Measurements from ENCODE around the gene PLAU. TPM values are rescaled to one million over a fixed set of nuclear protein-coding genes. Genes with fewer than 3 reads are reported as not detected.

The PLAU gene
- 99.5 and 123 TPM in 2 replicates for total RNA-seq

DNA sequence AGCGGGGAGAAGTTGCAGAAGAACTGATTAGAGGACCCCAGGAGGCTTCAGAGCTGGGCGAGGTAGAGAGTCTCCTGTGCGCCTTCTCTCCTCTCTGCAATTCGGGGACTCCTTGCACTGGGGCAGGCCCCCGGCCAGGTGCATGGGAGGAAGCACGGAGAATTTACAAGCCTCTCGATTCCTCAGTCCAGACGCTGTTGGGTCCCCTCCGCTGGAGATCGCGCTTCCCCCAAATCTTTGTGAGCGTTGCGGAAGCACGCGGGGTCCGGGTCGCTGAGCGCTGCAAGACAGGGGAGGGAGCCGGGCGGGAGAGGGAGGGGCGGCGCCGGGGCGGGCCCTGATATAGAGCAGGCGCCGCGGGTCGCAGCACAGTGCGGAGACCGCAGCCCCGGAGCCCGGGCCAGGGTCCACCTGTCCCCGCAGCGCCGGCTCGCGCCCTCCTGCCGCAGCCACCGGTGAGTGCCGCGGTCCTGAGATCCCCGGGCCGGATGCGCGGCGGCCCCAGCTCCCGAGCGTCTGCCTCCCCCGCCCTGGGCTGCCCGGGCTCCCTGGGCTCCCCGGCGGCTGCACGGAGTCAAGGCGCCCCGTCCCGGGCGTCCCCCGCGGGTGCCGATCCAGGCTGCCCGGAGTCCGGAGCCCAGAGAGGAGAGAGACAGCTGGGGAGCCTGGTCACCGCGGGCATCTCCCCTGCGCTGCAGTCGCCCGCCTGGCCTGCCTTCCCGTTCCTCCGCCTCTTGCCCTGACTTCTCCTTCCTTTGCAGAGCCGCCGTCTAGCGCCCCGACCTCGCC, at the start of gene PLAU:
Gene PLAU, plus strand, starts transcription at position 369 of the 789 bp plus-strand sequence. CDS start 424 bp downstream, outside the sequence.

DNA sequence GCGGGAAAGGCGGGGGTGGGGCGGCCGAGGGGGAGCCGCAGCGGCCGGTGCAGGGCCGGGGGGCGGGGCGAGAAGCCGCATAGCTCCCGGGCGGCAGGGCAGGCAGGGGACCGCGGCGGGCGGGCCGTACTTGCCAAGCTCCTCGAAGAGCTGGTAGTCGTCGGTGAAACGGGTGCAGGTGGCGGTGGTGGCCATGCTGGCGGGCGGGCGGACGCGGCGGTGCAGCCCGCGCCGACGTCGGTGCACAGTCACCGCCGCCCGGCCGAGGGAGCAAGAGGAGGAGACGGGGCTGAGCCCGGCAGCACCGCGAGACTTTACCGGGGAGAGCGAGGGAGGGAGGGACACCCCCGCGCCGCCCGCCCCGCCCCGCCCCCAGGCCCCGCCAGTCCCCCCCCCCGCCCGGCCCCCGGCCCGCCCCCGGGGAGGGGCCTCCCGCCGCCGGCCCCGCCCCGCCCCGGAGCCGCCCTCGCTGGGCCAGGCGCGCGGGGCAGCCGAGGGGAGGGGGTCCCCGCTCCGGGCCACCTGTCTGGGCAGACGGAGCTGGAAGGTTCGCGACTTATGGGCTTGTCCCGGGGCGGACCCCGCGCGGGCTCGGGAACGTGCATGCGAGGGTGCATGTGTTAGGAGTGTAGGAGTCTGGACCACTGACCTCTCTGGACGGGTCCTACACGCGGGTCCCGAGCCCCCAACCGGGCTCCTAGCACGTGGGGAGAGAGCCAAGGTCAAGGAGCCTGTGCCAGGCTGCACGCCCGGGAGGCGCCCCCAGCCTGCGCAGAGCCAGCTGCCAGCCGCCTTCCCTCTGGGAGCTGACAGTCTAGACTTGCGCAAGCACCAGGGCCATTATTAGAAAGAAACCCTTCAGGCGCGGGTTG, 36.4 kb upstream of the PLAU start, which contains the start of gene CAMK2G:
Gene CAMK2G, minus strand, starts transcription at position 289 of the 872 bp plus-strand sequence. Its CDS starts 94 bp downstream, at position 195.

Other genes with a start within 250 kb of the PLAU start
- 3.4 and 5.4 TPM in 2 replicates for gene AGAP5, start 213.0 kb upstream of the PLAU start, total RNA-seq
- 57.6 and 59.7 TPM in 2 replicates for gene SEC24C, start 166.8 kb upstream of the PLAU start, total RNA-seq
- 6.8 and 10.0 TPM in 2 replicates for gene CHCHD1, start 129.1 kb upstream of the PLAU start, total RNA-seq
- gene ZSWIM8, start 125.5 kb upstream of the PLAU start, total RNA-seq: 102 and 106 TPM in 2 replicates
- gene NDST2, start 99.5 kb upstream of the PLAU start, total RNA-seq: 32.3 and 39.2 TPM in 2 replicates
- gene CAMK2G, start 36.6 kb upstream of the PLAU start, total RNA-seq: 98.2 and 136 TPM in 2 replicates
- 485 and 577 TPM in 2 replicates for gene VCL, start 87.0 kb downstream of the PLAU start, total RNA-seq
- gene AP3M1, start 239.7 kb downstream of the PLAU start, total RNA-seq: 45.4 and 48.8 TPM in 2 replicates
- 57.4 and 62.5 TPM in 2 replicates for gene ADK, start 240.1 kb downstream of the PLAU start, total RNA-seq